NK-92 (cell line): Measurements from ENCODE around the gene BOC.

ENCODE experiments used
- DNase-seq: peaks from one replicate; lab custom pipeline; 2025; ENCODE audit not compliant: unreplicated experiment; lab: John Stamatoyannopoulos, UW

The BOC gene

GRCh38 chr3:113185194-113185835 lies 26.0 kb upstream of the BOC start:
- DNase-seq = no peak

GRCh38 chr3:113186566-113186965 lies 24.8 kb upstream of the BOC start:
- no peak for DNase-seq

GRCh38 chr3:113193288-113193687 lies 18.1 kb upstream of the BOC start:
- DNase-seq = no peak

- no peak for DNase-seq
Measured at GRCh38 chr3:113193719-113194118, 17.6 kb upstream of the BOC start.

- no peak for DNase-seq
Measured at GRCh38 chr3:113194823-113195401, 16.4 kb upstream of the BOC start.

- DNase-seq = no peak
Measured at GRCh38 chr3:113200351-113200750, 11.0 kb upstream of the BOC start.

- DNase-seq = no peak
Measured at GRCh38 chr3:113200946-113201345, 10.4 kb upstream of the BOC start.

GRCh38 chr3:113204371-113204770 lies 7.0 kb upstream of the BOC start:
- DNase-seq = no peak

- no peak for DNase-seq
Measured at GRCh38 chr3:113205481-113205880, 5.9 kb upstream of the BOC start.

- no peak for DNase-seq
Measured at GRCh38 chr3:113210604-113211329, 590 bp upstream of the BOC start.

GRCh38 chr3:113212150-113212843 lies 940 bp downstream of the BOC start:
- DNase-seq = no peak

GRCh38 chr3:113212844-113213375 lies 1.6 kb downstream of the BOC start:
- DNase-seq = no peak

GRCh38 chr3:113213896-113214587 lies 2.7 kb downstream of the BOC start:
- no peak for DNase-seq

GRCh38 chr3:113214917-113215595 lies 3.7 kb downstream of the BOC start:
- DNase-seq = no peak

GRCh38 chr3:113216393-113216792 lies 5.0 kb downstream of the BOC start:
- DNase-seq = no peak

- DNase-seq = no peak
Measured at GRCh38 chr3:113218011-113218680, 6.8 kb downstream of the BOC start.

- DNase-seq = no peak
Measured at GRCh38 chr3:113218681-113219045, 7.3 kb downstream of the BOC start.

GRCh38 chr3:113219605-113220300 lies 8.4 kb downstream of the BOC start:
- DNase-seq = no peak

GRCh38 chr3:113220721-113221120 lies 9.4 kb downstream of the BOC start:
- DNase-seq = no peak
